AG04449 (cell line): ENCODE results near the gene ABCA7.

Experiments
- CTCF ChIA-PET: fragments of 350-600 bp; formaldehyde crosslinking; extraction: SDS; loops from one replicate; lab custom pipeline; 2021; ENCODE audit warnings: antibody characterized with exemption; lab: Yijun Ruan, JAX
- POLR2A ChIA-PET: fragments of 400-600, 350-600 bp; formaldehyde crosslinking; extraction: SDS; loops from one replicate; lab custom pipeline; 2020; ENCODE audit warnings: antibody characterized with exemption, inconsistent platforms; lab: Yijun Ruan, JAX
- DNase-seq: peaks from one replicate; pipeline ENCODE4 v3.0.0-alpha.2; 2010; ENCODE audit warnings: low read depth, low spot score
- H3K4me3 ChIP-seq: 2 replicates; pipeline ENCODE4 v1.5.1; 2011; ENCODE audit warnings: low read depth, mild to moderate bottlenecking, control low read depth, low read length
- TF ChIP-seq, protein P1 (sequence below): IDR thresholded peaks from one replicate; pipeline ENCODE4 v1.5.1; 2011; ENCODE audit warnings: mild to moderate bottlenecking, moderate library complexity, low read length, control low read depth, inconsistent platforms; ENCODE audit not compliant: insufficient read depth; ENCODE audit errors: missing control alignments

ABCA7 gene

DNA sequence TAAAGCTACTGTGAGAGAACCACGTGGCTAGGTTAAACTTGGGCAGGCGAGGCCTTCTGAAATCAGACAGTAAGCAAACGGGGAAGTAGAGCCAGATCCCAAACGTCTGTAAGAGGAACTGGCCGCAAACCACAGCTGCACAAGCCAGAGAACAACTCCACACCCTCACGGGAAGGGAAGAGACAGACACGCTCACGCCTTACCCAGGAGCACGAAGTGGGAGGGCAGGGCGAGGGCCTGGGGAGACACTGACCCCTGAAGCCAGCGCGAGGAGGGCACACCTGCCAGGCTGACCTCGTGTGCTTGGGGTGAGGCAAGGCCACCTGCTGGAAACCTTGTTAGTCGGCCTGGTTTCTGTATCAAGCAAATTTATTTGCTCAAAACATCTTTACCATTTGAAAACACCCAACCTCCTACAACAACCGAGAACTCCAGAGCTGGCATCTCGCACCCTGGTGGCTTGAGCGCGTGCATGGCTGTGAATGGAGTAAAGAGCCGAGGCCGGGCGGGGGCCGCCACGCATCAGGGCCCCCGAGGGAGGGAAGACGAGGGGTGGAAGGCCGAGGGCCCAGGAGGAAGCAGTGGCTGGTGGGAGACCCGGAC, 48.0 kb downstream of the ABCA7 start:
- H3K4me3 ChIP-seq: no peak overlapping the region
- TF ChIP-seq, protein P1, sequence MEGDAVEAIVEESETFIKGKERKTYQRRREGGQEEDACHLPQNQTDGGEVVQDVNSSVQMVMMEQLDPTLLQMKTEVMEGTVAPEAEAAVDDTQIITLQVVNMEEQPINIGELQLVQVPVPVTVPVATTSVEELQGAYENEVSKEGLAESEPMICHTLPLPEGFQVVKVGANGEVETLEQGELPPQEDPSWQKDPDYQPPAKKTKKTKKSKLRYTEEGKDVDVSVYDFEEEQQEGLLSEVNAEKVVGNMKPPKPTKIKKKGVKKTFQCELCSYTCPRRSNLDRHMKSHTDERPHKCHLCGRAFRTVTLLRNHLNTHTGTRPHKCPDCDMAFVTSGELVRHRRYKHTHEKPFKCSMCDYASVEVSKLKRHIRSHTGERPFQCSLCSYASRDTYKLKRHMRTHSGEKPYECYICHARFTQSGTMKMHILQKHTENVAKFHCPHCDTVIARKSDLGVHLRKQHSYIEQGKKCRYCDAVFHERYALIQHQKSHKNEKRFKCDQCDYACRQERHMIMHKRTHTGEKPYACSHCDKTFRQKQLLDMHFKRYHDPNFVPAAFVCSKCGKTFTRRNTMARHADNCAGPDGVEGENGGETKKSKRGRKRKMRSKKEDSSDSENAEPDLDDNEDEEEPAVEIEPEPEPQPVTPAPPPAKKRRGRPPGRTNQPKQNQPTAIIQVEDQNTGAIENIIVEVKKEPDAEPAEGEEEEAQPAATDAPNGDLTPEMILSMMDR: no peak
- no peak for DNase-seq
- ChIA-PET POLR2A (no interaction called here), CTCF (interaction anchor here (1.4 kb wide), 1 partner anchor 23 kb away, joined by 4 read pairs; no protein-coding TSS in a partner anchor)

DNA sequence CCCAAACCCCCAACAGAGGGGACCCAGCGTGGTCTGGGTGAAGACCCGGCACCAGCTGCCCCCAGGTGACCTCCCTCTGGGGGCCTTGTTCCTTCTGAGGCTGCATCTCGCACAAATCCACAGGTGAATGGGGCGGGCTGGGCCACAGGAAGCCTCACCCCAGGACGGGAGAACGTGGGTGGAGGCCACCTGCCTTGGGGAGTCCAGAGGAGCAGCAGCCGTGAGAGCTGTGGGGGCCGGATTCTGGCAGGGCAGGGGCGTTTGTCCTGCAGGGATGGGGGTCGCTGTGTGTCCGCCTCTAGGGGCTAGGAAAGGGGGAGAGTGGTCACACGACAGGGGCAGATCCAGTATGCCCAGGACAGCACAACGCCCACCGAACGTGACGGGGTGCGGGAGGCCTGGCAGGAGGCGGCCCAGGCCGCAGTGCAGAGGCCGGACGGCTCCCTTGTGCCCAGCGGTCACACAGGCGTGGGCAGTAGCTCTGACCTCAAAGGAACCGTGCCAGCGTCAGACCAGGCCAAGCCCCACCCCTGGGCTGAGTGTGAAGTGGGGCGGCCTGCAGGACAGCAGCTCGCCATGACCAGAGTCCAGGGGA, 48.6 kb downstream of the ABCA7 start:
- DNase-seq: no peak
- ChIA-PET POLR2A (no interaction called here), CTCF (interaction anchor here (1.4 kb wide), 1 partner anchor 24 kb away, joined by 4 read pairs; no protein-coding TSS in a partner anchor)
- TF ChIP-seq, protein P1: no peak
- no peak overlapping the region for H3K4me3 ChIP-seq

DNA sequence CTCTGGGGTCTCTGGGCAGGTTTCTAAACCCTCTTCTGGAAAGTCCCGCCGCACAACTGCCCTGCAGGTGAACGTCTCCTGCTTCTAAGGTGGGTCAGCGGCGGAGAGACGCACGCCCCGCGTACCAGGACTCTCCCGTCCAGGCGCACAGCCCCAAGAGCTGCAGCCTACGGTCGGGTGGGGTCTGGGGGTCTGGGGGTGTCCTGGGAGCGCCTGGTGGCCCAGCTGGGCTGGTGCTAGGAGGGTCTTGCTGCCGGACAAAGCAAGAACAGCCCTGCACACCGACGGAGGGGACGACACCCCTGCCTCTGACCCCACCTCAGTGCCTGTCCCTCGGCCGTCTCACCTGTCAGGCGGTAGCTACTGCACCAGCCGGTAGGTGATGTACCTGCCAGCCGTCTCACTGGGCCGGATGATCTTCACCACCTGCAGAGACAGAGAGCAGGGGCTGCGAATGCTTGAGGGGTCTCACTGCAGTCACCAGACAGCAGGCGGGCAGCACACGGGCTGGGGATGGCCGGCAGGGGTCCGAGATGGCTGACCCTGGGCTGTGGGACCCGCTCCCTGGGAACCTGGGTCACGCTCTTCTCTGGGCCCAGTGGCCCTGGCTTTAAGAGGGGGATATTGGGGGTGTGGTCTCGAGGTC, 49.3 kb downstream of the ABCA7 start:
- CTCF ChIA-PET: interaction anchor here (1.4 kb wide), 1 partner anchor 24 kb away, joined by 4 read pairs; no protein-coding TSS in a partner anchor
- TF ChIP-seq, protein P1: no peak
- no peak overlapping the region for H3K4me3 ChIP-seq
- no peak for DNase-seq
- POLR2A ChIA-PET: no interaction called here

DNA sequence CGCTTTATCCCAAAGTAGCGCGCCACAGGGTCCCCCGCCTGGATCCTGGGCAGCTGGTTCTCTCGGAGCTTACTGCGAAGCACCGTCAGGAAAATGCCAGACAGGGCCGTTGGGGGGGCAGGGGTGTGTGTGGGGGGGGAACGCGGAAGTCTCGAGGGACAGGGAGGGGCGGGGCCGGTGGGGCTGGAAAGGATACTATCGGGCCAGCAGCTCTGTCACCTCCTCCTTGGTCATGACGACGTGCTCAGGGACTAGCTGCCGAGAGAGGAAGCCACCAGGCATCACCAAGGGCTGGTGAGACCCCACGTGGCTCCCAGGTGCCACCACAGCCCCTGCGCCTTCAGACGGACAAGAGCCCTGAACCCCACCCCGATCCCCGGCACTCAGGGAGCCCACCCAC, 50.0 kb downstream of the ABCA7 start:
- ChIA-PET POLR2A (no interaction called here), CTCF (interaction anchor here (1.3 kb wide), 1 partner anchor 8 kb away, joined by 4 read pairs; no protein-coding TSS in a partner anchor)
- TF ChIP-seq, protein P1: no peak
- DNase-seq: no peak
- no peak overlapping the region for H3K4me3 ChIP-seq

DNA sequence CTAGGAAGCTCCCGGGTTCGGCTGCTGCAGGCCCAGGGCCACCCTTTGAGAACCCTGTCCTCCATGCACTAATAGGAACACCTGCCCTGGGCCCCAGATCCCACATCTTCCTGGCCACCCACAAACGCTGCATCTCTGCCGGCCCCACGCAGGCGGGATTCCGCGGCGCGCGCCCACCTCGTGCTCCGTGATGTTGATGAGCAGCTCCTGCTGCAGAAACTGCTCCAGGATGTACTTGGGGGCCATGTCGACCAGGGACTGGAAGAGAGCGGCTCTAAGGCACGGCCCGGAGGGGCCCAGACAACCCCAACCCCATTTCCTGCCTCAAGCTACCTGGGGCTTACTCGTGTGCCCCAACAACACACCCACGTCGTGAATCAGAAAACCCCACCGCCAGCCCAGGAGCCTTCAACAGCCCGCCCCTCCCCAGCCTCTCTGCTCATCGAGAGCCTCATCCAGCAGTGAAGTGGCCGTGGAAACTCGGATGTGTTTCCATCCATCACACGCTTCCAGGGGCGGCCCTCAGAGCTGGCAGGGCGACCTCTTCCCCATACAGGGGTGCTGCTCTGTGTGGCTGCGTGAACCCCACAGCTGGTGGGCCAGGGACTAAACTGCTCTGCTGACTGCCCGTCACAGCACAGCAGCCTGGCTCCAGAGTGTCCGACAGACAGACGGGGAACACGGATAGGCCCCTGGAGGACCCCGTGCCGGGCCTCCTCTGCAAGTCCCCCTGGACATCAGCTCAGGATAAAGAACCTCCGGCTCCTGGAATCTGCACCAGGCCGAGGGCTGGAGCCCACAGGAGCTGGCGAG, 51.0 kb downstream of the ABCA7 start:
- DNase-seq: no peak
- ChIA-PET POLR2A (no interaction called here), CTCF (interaction anchor here (1.3 kb wide), 1 partner anchor 9 kb away, joined by 4 read pairs; no protein-coding TSS in a partner anchor)
- H3K4me3 ChIP-seq: no peak overlapping the region
- TF ChIP-seq, protein P1: no peak
